Fibroblast of lung (primary cell): ENCODE measurements around the gene FGF22. TPM values are rescaled to one million over a fixed set of nuclear protein-coding genes. Genes with fewer than 3 reads are reported as not detected.

Source experiments
- DNase-seq, 2 donors: peaks; one replicate each; pipeline versions ENCODE4 v3.0.0 to v3.0.0-alpha.2; 2010; ENCODE audit warnings: low read depth in 2 of 2
- H2AFZ ChIP-seq: 2 replicates; pipeline ENCODE4 v1.5.1; 2012; ENCODE audit warnings: low read length, control low read depth, inconsistent platforms
- H3K27ac ChIP-seq: 2 replicates; pipeline ENCODE4 v1.5.1; 2011; ENCODE audit warnings: low read length, control low read depth; ENCODE audit not compliant: insufficient read depth
- H3K27me3 ChIP-seq: 2 replicates; pipeline ENCODE4 v1.5.1; 2011; ENCODE audit warnings: mild to moderate bottlenecking, low read length; ENCODE audit not compliant: control insufficient read depth, insufficient read depth
- H3K36me3 ChIP-seq: 2 replicates; pipeline ENCODE4 v1.5.1; 2011; ENCODE audit warnings: low read length; ENCODE audit not compliant: control insufficient read depth, insufficient read depth
- H3K4me1 ChIP-seq: 2 replicates; pipeline ENCODE4 v1.5.1; 2011; ENCODE audit warnings: low read length; ENCODE audit not compliant: control insufficient read depth, insufficient read depth; ENCODE audit errors: extremely low read depth
- H3K4me2 ChIP-seq: 2 replicates; pipeline ENCODE4 v1.5.1; 2011; ENCODE audit warnings: low read length, control low read depth; ENCODE audit not compliant: insufficient read depth; ENCODE audit errors: extremely low read depth
- H3K4me3 ChIP-seq, 4 experiments: fragments of 200-600 bp in 1 of 4; sonication (generic) in 1 of 4; replicated peaks in 1 of 4; 2 replicates each; pipeline ENCODE4 v1.5.1; 2011 to 2016; ENCODE audit warnings: low read length in 4 of 4, low read depth in 3 of 4, mild to moderate bottlenecking in 3 of 4, control low read depth in 2 of 4, inconsistent platforms in 1 of 4, mixed read lengths in 1 of 4; ENCODE audit not compliant: insufficient read depth in 1 of 4; ENCODE audit errors: control extremely low read depth in 1 of 4
- H3K79me2 ChIP-seq: 2 replicates; pipeline ENCODE4 v1.5.1; 2012; ENCODE audit warnings: mild to moderate bottlenecking, low read length, inconsistent platforms; ENCODE audit not compliant: control insufficient read depth, insufficient read depth
- H3K9ac ChIP-seq: 2 replicates; pipeline ENCODE4 v1.5.1; 2011; ENCODE audit warnings: mild to moderate bottlenecking, low read length, control low read depth; ENCODE audit not compliant: insufficient read depth
- H3K9me3 ChIP-seq: 2 replicates; pipeline ENCODE4 v1.5.1; 2012; ENCODE audit warnings: low read depth, low read length; ENCODE audit not compliant: control insufficient read depth, insufficient read depth
- H4K20me1 ChIP-seq: 2 replicates; pipeline ENCODE4 v1.5.1; 2011; ENCODE audit warnings: low read length; ENCODE audit not compliant: control insufficient read depth, insufficient read depth; ENCODE audit errors: extremely low read depth
- CTCF ChIP-seq, 2 donors: IDR thresholded peaks in 1 of 2; conservative IDR thresholded peaks in 1 of 2; 1 replicate in 1 of 2; 2 replicates in 1 of 2; pipeline ENCODE4 v1.5.1; 2011 to 2012; ENCODE audit warnings: low read length in 2 of 2, control low read depth in 1 of 2, inconsistent platforms in 1 of 2, low read depth in 1 of 2, mild to moderate bottlenecking in 1 of 2
- EZH2 ChIP-seq: IDR thresholded peaks from 2 replicates; pipeline ENCODE4 v1.5.1; 2012; ENCODE audit warnings: low read length, control low read depth, mild to moderate bottlenecking; ENCODE audit errors: missing control alignments
- polyA plus RNA-seq, 2 donors: library from polyadenylated mRNA; depleted of rRNA in 1 of 2; stranded (reverse) in 1 of 2; unstranded in 1 of 2; fragments of >200 nt; gene quantifications; 2 replicates each; pipeline ENCODE4 v1.2.1, GENCODE V29; 2011 to 2012; ENCODE audit warnings: missing spikeins in 1 of 2
- total RNA-seq: library from RNA; depleted of rRNA; stranded (reverse); fragments of >200 nt; gene quantifications from 2 replicates; pipeline ENCODE4 v1.2.1, GENCODE V29; 2014

FGF22 gene
- total and polyA plus RNA-seq, 2 donors (not counting 1 experiment from before 2014, with no cell fraction given): under 0.01 TPM; not detected in 1

- no peaks in the 10 kb centered on the region for H3K9me3 ChIP-seq
- no peak overlapping the region for H3K4me3 ChIP-seq
- no peak overlapping the region for H3K9ac ChIP-seq
- no peaks in the 10 kb centered on the region for H3K27me3 ChIP-seq
- peaks cover 27% of the 10 kb centered on the region for H3K36me3 ChIP-seq
- no peak for DNase-seq
- no peak for TF ChIP-seq EZH2
- TF ChIP-seq CTCF (conservative IDR thresholded peaks at IDR 0.05 in 1 of 2, IDR thresholded peaks at IDR 0.05 in 1 of 2; ENCODE audit: low read depth in 1 of 2, low read length in 2 of 2): no peak
- no peak overlapping the region for H2AFZ ChIP-seq
- no peaks in the 10 kb centered on the region for H4K20me1 ChIP-seq
- no peaks in the 10 kb centered on the region for H3K4me1 ChIP-seq
- H3K27ac ChIP-seq: no peak overlapping the region
- peaks cover 35% of the 10 kb centered on the region for H3K79me2 ChIP-seq
- H3K4me2 ChIP-seq: no peak overlapping the region
Observed at GRCh38 chr19:650121-650520, 10.4 kb downstream of the FGF22 start.

- no peak overlapping the region for H3K4me3 ChIP-seq
- H3K4me1 ChIP-seq: no peaks in the 10 kb centered on the region
- no peak overlapping the region for H2AFZ ChIP-seq
- no peaks in the 10 kb centered on the region for H3K27me3 ChIP-seq
- peaks cover 25% of the 10 kb centered on the region for H3K36me3 ChIP-seq
- no peaks in the 10 kb centered on the region for H4K20me1 ChIP-seq
- H3K79me2 ChIP-seq: peaks cover 46% of the 10 kb centered on the region
- no peak for TF ChIP-seq CTCF (conservative IDR thresholded peaks at IDR 0.05 in 1 of 2, IDR thresholded peaks at IDR 0.05 in 1 of 2; ENCODE audit: low read depth in 1 of 2, low read length in 2 of 2)
- TF ChIP-seq EZH2: no peak
- DNase-seq: no peak
- H3K27ac ChIP-seq: no peak overlapping the region
- H3K9me3 ChIP-seq: no peaks in the 10 kb centered on the region
- H3K9ac ChIP-seq: no peak overlapping the region
- H3K4me2 ChIP-seq: no peak overlapping the region
Observed at GRCh38 chr19:651114-651818, 11.6 kb downstream of the FGF22 start.

- Histone ChIP-seq H3K4me3 (no peak overlapping the region), H3K27me3 (no peaks in the 10 kb centered on the region), H3K9ac (no peak overlapping the region), H3K9me3 (no peaks in the 10 kb centered on the region), H3K4me2 (no peak overlapping the region), H2AFZ (no peak overlapping the region), H3K36me3 (peaks cover 21% of the 10 kb centered on the region), H3K27ac (no peak overlapping the region), H3K79me2 (peaks cover 54% of the 10 kb centered on the region), H4K20me1 (no peaks in the 10 kb centered on the region), H3K4me1 (no peaks in the 10 kb centered on the region)
- TF ChIP-seq CTCF (conservative IDR thresholded peaks at IDR 0.05 in 1 of 2, IDR thresholded peaks at IDR 0.05 in 1 of 2; ENCODE audit: low read depth in 1 of 2, low read length in 2 of 2) (no peak), EZH2 (no peak)
- no peak for DNase-seq
Observed at GRCh38 chr19:651991-652390, 12.3 kb downstream of the FGF22 start.
